ENCODE measurements around the gene CASZ1.

CASZ1 gene

DNA sequence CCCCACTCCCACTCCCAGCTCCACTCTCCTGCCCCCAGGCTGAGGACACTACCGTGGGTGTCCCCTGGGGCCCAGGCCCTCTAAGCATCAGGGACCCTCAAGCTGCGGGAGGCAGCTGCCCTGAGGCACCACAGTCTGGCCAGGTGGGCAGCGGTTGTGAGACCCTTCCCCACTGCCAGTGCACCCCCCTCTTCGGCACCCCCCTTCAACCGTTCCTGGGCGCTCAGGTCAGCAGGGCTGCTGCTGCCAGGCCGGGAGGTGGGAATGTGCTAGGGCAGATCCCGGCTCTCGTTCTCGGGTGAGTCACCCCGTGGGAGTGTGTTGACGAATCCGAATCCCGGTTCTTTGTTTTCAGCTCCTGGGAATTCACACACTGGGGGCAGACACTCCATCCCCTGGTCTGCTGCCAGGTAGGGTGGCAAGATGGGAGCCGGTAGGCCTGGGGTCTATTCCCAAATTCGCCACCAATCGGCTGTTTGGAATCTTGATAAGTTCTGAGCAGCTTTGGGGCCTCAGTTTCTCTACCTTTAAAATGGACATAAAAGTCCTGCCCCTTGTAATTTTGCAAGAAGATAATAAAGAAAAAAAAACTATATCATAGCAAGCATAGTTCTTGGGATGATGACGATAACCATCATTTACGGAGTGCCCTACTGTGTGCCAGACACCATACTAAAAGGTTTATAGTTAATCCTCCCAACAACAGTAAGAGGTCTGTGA is 28.5 kb upstream of the CASZ1 start:
- DNase-seq = no peak

DNA sequence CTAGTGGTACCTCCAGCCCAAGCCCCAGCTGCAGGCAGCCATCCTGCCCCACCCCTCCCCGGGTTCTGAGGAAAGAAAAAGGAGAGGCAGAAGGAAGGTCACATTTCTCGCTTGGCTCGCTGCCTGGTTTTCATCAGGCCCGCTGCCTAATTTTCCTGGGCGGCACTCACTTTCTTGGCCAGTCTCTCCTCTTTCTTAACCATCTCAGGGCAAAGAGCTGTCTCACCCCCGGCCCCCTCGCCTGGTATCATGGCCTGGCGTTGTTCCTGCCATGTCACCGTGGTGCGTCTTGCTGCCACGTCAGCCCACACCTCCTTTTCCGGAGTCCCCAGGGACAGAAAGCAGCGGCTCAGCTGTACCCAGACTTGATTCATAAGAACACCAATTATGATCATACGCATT is 26.6 kb upstream of the CASZ1 start:
- no peak for DNase-seq

DNA sequence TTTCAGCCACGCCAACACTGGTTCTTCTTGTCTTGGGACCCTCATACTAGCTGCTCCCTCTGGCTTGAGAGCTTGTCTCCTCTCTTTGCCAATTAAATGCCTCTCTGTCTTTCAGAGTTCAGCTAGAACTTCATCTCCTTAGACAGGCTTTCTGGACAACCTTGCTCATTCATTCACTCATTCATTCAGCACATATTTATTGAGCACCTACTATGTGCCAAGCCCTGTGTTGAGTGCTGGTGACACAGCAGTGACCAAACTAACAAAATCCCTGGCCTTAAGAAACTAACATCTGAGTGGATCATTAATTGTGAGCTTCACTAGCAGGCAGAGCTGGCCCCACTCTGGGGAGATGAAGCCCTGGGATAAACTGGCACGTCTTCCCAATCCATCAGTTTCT is 24.9 kb upstream of the CASZ1 start:
- no peak for DNase-seq

DNA sequence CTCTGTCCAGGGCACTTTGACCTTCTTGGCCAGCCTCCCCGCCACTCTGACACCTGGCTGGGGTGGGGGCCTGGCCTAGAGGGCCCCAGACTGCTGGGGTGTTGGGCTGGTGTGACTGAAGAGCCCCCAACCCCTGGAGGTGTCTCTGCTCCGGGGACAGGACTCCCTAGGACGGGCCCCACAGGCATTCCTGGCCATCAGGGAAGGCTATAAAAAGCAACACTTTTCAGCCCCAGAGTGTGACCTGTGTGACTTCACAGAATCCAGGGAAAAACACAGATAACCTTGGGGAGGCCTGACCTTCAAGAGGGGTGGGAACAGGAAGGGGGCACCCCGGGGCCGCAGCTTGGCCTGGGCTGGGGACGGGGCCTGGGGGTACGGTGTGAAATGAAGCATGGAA is 24.0 kb upstream of the CASZ1 start:
- DNase-seq = no peak

DNA sequence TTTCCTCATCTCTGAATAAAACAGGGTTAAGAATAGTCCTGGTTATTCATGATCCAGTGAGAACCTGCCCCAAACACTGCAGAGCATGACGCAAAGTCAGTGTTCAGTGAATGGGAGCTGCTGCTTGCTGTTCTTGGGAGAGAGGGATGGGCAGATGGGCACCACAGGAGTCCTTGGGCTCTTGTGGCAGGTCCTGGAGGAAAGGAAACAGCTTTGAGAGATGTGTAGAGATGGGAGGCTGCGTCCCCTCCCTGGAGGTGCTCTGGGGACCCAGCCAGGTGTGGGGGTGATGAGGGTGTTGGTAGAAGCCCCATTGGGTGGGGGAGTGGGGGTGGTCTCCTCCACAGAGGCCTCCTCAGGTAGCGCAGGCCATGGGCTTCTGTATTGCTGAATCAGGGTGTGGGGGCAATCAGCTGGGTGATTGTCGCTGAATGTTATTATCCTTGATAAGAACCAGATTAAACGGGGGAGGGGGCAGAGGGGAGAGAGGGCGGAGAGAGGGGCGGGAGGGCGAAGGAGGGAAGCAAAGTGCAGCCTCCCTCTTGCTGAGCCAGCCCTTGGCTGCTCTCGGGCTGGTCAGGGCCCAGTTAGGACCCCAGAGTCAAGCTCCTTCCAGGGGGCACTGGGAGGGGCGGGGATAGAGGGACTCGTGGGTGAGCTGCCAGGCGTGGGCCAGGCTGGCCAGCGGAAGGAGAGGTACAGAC is 22.9 kb upstream of the CASZ1 start:
- no peak for DNase-seq

DNA sequence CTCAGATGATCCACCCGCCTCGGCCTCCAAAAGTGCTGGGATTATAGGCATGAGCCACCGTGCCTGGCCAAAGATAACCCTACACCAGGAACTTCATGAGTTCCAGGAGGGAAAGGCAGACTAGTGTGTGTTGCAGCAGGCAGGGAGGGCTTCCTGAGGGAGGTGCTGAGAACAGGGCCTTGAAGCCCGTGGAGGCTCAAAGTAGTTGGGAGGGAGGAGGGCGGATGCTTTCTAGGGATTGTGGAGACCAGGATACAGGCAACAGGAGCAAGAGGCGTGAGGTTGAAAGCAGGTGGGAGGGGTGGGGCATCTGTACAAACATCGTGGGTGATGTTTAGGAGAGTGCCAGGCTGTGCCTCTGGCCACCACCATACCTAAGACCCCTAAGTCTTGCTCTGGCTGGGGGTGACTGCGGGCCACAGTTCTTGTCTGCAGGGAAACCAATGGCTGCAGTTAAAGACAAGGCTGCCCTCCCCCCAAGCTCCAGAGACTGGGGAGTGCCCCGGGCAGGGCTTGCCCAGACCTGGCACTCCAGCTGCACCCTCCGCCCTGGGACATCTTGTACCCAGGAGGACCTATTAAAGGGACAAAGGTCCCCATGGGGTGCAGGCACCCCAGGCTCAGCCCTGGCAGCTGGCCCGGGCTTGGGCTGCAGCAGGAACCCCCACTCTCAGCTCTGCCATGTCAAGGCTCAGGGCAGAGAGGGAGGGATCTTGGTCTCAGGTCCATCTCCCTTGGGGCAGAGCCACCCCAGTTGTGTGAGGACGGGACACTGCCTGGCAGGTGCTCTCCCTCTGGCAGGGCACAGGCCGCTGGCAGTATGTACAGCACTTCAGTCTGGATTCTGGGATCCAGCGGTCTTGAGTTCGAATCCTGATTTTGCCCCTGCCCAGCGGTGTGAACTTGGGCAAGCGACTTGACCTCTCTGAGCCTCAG is 22.1 kb upstream of the CASZ1 start:
- no peak for DNase-seq

DNA sequence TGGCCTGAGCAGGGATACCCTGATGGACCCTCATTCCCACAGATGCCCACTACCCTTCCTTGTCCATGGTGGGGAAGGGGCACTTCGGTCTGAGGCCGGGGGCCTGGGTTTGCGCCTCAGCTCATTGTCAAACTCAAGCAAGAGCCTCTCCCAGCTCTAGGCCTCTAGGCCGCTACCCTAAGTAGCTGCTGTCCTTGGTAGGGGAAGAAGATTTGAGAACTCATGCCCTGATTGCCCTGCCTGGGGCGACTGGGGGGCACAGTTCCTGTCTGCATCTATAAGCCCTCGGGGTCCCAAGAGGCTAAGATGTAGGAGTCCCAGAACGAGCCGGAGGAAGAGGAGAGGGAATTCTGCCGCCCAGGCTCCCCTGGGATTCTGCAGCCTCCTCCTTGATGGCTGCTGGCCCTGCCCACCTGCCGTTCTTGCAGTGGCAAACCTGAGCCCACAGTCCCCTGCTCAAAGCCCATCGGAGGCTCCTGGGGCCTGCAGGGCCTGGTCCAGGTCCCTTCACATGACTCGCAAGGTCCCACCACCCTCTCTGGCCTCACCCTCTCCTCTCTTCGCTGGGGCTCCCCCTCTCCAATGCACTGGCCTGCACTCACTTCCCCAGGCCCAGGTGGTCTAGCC is 20.4 kb upstream of the CASZ1 start:
- no peak for DNase-seq

DNA sequence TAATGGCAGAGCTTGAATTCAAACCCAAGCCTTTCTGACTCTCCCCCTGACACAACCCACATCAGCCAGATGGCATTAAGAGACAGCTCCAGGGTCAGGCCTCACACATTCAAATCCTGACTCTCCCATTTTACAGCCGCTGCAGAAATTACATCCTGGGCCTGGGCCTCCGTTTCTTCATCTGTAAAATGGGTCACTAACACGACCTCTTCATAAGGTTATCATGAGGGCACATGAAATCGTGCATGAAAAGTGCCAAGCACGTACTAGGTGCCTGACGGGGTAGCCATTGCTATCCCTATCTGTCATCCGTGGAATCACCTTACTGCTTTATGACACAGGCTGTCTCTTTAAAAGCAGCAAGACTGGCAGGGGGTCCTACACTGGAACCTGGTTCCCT is 19.8 kb upstream of the CASZ1 start:
- no peak for DNase-seq

DNA sequence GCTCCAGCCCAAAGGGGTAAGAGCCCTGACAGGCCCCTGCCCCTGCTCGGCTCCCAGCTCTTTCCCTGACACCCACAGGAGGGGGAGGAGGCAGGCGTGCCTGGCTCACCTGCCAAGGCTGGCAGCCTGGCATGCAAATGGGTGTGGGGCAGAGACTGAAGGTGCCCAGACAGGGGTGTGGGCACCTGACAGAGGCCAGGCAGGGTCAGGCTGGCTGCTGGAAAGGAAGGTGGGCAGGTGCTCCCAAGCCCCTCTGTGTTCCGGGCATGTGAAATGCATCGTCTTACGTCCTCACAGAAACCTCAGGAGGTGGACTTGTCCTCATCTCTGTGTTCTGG is 19.4 kb upstream of the CASZ1 start:
- no peak for DNase-seq

DNA sequence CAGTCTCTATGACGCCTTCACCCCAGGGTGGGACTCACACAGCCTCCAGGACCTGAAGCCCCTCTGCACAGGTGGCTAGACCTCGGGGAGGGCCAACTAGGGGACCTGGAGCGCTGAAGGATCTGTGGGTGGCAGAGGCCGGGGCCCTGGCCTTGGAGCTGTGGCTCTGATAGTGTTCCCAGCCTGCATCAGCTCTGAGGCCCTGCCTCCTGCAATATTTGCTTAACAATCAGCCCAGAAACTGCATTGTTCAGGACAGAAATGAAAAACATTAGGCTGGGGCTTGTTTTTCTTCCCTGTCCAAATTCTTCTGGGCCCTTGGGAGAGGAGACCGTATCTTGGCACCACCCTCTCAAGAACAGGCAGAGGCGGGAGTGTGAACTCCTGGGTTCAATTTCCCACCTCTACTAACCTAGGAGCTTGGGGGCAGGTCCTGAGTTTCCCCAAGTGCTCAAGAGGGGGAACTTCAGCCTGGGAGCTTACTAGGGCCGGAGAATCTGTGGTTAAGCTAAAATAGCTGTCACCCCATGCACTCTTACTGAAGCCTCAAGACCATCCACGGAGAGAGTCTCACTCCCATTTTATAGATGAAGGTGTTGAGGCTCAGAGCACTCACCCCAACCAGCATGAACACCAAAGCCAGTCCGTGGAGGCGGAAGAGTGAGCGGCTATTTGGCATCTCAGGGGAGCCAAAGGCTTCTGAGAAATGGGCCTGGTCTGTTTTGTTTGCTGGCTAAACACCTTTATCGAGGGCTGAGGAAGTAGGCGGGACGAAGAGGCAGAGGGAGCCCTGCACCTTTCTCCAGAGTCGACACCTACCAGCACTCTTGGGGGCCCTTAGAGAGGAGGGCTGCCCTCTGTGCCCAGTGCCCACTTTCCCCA is 18.8 kb upstream of the CASZ1 start:
- DNase-seq = no peak

DNA sequence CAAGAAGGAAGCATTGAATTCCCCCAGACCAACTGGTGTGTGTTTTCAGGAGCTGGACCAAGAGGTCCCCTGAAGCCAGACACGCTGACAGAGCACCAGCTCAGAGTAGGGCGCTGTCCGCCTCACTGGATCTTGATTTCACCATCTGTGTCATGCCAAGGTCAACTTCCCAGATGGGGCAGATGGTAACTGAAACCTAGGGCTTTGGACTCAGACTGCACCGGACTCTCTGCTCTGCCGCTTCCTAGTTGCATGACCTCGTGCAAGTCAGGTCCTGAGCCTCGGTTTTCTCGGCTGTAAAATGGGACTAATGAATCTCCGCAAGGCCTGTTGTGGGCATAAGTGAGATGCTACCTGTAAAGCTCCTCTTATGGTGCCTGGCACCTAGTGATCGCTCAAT is 17.9 kb upstream of the CASZ1 start:
- DNase-seq = no peak

DNA sequence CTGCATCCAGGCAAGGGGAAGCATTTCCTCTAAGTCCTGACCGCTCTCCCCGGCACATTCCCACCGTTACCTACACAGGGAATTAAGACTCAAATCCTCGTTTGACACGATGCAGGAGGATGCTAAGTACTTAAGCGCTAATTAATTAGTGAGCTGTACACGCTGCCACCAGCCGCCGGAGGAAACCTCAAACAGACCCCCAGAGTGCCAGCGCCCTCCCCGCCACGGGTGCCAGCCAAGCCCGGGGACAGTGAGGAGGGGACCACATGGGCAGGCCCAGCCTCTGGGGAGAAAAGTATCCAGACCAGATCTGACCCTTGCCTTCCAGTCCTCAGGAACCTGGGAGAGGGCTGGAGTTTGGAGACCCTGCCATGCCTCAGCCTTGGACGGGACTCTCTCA is 17.4 kb upstream of the CASZ1 start:
- no peak for DNase-seq

DNA sequence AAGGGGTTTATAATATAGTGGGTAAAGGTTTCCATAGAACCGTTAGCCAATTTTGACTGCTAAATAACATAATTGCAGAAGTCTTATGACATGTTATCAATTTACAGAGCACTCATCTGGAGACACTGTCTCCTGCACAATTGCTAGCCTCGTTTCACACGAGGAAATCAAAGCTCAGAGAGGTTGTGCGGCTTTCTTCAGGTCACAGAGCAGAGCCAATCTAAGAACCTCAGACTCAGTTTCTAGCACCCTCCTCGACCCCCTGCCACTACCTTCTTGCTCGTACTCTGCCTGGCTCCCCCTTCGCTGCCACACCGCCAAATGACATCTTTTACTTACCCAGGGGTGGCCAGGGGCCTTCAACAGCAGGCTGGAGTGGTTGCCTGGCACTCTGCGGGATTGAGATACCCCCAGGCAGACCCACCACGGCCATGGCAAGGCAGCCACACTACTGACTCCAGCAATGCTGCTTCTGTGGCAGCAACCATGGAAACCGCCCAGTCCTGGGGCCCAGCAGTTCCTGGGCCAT is 16.0 kb upstream of the CASZ1 start:
- DNase-seq = no peak

DNA sequence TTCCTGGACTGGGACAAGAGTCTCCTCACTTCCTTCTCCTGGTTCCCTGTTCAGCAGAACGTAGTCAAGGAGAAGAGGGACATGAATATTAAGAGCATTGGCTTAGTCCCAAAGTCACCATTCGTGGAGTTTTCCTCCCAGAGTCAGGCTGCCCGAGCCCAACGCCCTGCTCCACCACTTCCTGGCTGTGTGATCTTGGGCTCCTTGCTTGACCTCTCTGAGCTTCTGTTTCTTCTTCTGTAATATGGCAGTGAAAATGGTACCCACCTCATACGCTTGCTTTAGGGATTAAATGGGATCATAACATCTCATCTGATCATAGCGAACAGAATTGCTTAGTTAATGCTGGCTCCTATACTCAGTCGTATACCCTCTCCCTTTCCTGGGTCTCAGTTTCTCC is 12.0 kb upstream of the CASZ1 start:
- no peak for DNase-seq

DNA sequence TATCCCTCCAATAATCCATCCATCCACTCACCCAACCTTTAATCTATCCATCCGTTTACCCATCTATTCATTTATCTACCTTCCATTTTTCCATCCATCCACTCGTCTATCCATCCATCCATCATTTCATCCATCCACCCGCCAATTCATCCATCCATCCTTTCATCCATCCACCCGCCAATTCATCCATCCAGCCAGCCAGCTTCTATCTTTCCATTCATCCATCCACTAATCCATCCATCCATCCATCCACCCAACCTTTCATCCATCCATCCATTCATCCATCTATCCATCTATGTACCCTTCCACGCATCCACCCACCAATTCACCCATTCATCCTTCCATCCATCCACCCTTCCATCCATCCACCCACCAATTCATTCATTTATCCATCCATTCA is 10.5 kb upstream of the CASZ1 start:
- no peak for DNase-seq

DNA sequence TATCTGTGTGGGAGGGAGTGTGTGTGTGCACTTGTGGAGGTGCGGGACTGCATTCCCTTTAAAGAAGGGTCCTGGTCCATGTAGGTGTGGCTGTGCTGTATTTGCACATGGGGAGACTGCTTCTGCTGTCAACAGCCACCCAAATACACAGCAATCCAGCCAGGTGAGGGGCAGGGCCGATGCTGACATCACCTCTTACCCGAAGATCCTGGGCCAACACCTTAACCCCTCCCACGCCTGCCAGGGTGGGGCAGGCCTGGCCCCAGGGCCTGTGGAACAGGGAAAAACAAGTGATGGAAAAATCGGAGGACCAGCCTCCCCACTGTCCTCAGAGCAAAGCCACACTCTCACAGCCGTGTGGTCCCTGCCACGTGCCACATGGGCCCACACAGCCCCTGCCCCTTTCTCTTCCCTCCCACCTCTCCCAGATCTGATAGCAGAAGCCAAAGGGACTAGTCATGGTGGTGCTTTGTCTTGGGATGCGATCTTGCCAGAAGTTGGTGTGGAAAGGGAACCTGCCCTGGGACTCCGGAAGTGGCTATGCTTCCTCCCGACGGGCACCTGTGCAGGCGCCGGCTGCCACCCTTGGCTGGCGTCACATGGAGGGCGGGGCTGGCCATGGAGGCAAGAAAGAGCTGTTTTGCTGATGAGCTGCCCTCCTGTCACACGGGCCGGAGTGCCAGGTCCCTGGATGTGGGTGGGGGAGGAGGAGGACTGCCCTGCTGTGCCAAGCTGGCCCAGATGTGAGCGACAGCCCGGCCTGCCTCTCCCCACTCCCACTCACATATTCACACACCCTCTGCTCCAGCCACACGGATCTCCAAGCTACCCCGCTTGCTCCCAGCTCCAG is 7.8 kb upstream of the CASZ1 start:
- DNase-seq = no peak

DNA sequence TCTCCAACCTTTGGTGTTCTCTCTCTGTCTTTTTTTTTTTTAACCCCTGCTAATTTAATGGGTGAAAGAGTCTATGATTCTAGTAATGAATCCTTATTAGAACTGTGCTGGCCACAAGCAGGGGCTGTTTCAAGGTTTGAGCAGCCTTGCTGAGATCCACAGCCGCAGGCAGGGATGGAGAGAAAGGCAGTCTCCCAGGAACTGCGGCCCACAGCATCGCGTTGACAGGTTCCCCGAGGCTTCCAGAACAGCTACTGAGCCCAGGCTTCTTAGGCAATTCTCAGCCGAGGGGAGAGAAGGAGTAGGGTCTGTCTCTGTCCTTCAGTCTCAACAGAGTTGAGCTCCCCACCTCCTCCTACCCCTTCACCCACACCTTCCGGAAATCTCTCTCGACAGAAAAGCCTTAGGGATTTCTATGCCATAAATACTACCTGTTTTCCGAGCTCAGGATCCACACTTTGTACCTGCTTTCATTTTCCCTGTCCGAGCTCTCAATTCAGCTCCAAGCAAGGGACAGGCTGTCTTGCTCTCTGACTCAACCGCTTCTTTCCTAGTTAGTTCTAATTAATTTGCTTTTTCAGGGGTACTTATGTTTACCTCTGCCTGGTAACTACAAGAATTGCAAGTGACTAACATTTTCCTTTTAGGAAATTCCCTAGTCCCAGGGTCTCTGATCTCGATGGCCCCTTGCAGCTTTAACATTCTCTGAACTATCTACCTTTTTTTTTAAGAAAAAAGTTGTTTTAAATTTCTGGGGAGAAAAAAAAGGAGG is 6.7 kb upstream of the CASZ1 start:
- no peak for DNase-seq

DNA sequence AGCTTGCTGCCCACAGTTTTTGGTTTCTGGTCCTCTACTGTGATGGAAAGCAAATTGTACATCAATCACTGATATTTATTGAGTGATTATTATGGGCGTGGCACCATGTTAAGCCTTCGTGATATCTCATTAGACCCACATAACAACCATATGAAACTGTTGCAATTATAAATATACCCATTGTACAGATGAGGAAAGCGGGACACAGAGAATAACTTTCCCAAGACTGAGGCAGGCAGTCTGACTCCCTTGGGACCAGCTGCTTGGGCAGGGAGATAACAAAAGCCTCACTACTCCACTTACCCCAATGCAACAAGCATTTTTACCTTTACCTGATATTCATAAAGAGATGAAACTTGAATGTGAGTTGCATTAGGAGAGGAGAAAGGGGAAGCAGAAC is 4.3 kb upstream of the CASZ1 start:
- DNase-seq = no peak

DNA sequence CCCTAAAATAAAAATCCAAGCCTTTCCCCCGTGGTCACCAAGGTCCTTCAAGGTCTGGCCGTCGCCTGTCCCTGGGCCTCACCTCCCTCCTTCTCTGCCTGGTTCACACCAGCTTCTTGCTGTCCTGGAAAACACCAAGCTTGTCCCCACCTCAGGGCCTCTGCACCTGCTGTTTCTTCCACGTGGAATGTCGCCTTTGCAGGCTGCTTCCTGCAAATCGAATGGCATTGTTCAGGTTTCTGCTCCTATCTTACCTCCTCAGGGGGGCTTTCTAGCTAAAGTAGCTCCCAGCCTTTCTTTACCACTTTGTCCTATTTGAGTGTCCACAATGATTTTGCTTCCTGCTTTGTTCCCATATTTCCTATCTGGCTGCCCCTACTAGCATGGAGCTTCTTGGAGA is 3.3 kb upstream of the CASZ1 start:
- DNase-seq = no peak

DNA sequence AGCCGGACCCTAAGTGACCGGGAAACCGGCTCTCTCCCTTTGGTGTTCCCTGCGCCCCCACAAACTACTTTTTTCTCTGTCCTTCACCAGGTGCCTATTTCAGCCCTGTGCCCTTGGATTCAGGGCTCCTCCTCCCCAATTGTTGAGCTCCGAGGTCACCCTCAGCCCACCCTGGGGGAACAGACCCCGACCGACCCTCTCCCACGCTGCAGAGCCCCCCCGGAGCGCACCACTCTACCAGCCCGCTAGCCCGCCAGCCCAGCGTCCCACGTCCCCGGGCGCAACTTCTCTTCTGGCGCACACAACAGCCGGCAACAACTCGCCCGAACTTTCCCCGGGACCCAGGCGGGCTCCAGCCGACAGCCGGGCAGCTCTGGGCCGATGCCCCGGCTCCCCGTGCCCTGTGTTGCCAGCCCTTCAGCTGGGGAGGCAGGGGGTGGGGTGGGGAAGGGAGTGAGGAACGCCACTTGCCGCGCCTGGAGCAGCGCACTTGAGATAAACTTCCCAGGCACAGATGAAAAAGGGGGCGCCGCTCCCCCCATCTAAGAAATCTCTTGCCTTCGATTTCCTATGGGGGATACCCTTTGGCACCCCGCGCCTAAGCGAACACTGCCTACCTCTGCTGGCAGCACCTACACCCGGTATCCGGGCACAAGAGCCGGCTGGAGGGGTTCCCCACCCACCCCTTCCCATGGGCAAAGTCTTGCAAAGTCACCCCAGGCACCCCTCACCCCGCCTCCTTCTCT is 997 bp downstream of the CASZ1 start:
- DNase-seq = no peak

Measured in bone marrow (tissue), 2 donors.